GM12874 (cell line): ENCODE measurements around the gene DDX19B.

Experiments used
- CTCF ChIP-seq: IDR thresholded peaks from 2 replicates; pipeline ENCODE4 v1.5.1; 2011; ENCODE audit warnings: low read depth, mild to moderate bottlenecking, control low read depth, low read length, moderate library complexity; ENCODE audit not compliant: insufficient read depth

DDX19B gene

DNA sequence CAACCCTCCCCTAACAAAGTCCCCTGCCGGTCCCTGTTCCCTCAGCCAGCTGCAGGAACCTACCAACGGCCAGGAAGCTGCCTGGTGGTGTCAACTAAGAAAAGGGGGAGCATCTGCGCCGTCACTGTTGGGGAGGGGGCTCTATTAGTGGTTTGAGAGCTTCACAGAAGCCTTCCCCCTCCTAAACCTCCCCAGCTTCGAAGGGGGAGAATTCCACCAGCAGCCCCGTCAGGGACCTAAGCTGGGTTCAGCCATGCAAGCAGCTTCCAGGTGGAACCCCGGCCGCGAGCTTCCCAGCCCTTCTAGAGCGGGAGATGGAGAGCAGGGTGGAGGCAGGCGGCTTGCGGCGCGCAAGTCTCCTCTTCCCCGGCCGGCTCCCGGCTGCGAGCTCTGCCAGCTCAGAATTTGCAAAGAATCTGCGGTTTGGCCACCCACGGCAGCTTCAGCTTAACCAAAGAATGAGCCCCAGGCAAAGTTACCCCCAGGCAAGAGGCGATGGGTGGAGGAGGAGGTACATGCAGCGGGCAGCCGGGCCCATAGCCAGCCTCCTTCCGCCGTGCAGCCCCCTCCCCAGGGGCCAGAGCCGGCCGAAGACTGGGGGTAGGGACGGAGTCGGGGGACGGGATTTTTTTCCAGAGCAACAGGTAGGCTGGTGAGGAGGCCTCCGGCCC, 81.4 kb downstream of the DDX19B start:
- TF ChIP-seq CTCF: no peak

- TF ChIP-seq CTCF: peak; percentile 38
Observed at GRCh38 chr16:70380919-70381603, 82.1 kb downstream of the DDX19B start.

DNA sequence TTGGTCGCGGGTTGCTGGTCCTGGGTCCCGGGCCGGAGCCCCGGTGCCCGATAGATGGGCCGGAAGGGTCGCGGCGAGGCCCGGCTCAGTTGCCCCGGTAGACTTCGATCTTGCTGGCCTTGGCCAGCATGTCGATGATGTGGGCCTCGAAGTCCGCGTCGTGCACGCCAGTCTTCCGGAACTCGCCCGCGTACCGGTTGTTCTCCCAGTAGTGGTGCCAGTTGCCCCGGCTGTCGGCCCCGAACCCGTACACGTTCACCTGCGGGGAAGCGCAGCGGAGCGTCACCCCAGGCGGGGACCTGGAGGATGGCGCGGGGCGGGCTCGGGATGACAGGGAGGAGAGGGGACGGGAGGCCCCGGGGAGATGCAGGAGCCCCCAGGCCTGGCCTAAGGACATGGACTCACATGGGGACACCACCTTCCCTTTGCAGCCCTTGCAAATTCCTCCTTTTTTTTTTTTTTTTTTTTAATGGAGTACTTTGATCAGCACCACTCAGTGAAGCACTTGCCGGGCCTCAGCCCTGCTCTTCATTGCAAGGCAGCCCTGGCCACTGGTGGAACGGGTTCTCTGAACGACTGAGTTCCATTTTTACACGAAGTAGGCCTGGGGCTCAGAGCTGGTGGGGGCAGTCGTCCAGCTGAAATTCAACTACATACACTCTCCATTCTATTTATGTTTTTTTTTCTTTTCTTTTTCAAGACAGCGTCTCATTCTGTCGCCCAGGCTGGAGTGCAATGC, 82.8 kb downstream of the DDX19B start:
- no peak for TF ChIP-seq CTCF

GRCh38 chr16:70383421-70383960, 84.5 kb downstream of the DDX19B start:
- TF ChIP-seq CTCF: no peak
